NCI-H187 treated with DMSO at 0.1 percent for 48 hours (cell line): ENCODE measurements around the gene ARHGAP22.

Source experiments
- DNase-seq: peaks from one replicate; lab custom pipeline; 2025; lab: John Stamatoyannopoulos, UW

The ARHGAP22 gene

DNA sequence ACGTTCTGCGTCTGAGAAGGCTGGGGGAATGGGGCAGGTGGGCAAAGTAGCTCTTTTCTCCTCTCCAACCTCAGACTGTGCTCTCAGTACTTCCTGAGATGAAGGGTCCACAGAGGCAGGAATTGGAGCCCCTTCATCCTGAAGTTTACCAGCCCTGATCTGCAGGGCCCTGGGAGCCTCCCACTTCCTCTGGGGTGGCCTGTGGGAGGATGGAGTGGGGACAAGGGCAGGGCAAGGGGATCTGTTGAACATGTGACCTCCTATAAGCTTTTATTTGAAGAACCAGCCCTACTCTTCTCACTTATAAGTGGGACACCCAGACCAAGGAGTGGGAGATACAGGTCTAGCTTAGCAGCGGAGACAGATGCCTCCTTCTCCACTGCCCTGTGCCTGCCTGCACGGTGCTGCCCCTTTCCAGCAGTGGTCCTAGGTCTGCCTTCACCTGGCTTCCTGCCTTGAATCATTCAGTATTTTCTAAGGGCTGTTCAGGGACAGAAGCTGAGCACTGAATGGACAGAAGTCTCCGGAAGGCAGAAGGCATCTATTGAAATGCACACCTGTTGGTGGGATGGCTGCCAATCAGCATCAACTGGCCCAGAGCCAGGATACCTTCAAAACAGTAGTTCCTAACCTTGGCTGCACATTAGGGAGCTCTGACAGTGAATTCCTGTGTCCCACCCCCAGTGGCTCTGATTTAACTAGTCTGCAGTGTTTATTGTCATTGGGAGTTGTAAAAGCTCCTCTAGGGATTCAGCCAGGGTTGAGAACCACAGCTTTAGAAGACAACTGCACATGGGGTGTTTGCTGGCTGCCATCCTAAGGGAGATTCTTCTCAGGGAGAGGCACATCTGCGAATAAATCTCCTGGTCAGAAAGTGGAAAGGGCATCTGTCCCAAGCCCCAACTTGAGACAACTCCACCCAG, 2.7 kb upstream of the ARHGAP22 start:
- no peak for DNase-seq

DNA sequence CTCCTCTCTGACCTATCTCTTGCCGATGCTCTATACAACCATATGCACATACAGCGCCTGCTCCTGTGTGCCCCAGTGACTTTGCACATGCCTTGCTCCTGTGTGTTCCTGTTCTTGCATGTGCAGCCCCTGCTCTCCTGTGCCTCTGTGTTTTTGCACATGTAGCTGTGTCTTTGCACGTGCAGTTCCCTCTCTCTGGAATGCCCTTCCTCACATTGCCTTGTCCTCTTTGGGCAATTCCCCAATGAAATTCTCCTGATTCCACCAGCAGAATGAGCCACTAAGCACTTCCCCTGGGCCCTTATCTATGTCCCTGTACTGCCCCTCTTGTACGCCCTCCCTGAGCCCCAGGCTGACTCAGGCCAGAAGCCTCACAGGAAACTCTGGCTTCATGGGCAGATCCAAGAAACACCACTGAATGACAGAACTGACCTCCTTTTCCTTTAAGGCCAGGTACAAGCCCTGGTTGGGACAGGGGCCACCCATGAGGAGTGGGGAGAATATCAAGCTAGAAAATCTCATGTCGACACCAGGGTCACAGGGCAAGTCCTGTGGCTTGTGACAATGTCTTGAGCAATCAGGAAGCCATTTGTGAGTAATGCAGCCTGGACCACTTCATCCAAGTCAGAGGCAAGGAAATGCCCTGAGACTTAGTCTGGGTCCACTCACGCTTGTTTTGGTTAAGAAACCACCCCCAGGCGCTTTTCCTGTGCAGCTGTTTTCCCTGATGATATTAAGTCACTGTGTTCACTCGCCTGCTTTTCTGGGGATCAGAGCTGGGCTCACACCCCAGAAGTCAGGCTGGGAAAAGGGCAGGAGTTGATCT, 1.9 kb upstream of the ARHGAP22 start:
- DNase-seq, result no peak

DNA sequence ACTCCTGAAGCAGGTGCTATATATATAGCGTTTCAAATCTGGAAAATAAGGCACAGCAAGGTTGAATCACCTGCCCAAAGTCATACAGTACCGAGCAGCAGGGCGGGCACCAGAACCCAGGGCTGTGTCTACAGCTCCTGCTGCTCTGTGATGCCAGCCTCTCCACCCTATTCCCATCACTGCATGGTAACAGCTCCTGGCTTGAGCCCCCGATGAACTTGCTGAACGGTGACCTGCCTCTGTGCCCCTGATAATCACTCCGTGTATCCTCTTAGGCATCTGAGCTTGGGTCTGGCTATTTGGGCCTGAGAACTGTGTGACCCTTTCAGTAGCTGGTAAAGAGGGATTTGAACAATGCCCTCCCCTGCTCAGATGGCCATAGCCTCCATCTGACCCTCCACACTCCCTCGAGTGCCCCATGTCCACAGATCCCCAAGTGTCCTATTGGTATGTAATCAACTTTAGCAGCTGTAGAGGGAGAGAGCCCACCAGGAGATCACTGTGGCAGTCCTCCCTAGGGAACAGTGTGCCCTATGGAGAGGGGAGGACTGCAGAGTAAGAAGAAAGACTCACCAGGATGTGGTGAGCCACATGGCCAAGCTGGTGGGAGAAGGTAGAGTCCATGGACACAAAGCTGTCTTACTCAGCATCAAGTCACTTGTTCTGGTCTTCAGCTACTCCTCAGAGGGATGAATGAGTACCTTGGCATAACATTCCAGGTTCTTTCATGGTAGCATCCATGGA, 1.1 kb upstream of the ARHGAP22 start:
- no peak for DNase-seq

DNA sequence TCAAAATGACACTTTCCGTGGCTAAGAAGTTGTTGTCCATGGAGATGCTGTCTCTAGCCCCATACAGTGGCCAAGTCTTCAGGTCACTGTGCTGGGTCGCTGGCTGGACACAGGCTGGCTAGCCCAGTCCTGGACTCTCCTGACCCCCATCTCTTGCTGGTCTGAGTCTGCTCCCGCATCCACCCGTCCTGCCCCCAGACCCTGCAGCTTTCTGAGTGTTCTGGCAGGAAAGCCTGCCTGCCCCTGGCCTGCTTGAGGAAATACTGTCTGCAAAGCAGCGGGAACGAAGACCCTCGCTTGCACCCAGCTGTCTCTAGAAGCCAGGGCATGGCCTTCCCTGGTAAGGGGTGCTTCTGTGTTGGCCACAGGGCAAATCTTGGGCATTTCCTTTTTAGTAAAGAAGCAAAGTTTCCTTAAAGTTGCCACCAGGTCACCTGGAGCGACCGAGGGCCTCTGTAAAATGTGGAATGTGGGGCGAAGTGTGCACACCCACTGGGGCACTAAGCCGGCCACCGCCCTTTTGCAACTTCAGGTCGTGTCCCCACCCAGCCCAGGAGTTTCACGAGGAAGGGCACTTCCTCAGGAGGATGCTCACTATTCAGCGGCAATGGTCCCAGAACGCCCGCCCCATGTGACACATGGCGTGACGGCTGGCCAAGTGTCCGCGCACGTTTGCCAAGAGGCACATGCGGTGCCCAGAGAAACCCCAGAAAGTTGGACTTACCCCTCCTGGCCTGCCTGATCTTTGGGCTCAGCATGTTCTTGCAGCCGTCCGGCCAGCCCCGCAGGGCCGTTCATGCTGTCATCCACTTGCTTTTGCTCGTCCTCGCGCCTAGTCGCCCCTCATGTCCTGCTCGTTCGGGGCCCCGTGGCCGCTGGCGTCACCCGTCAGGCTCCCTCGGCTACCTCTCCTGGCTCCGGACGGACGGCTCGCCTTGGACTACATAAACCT, 558 bp downstream of the ARHGAP22 start:
- no peak for DNase-seq

DNA sequence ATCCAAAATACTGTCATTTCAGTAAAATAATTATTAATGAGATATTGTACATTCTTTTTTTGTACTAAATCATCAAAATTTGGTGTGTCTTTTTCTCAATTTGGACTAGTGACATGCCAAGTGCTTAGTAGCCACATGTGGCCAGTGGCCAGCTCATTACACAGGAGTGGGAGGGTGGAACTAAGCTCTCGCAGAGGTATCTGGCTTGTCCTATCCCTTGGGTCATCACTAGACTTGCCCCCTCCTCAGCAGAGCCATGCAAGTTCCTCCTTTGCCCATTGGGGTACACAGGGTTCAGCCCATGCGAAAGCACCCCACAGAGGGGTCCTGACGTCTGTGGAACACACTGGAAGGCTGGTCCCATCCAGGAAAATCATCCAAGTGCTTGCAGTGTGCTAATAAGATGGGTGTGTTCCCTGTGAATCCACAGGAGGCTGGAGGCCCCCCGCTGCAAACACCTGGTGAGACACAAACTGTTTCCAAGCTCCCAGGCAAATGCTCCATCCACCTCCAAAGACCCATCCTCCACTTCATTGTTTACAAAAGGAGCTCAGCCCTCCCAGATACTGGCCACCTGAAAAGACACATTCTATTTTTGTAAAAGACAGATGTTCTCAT, 1.3 kb downstream of the ARHGAP22 start:
- DNase-seq, result no peak

DNA sequence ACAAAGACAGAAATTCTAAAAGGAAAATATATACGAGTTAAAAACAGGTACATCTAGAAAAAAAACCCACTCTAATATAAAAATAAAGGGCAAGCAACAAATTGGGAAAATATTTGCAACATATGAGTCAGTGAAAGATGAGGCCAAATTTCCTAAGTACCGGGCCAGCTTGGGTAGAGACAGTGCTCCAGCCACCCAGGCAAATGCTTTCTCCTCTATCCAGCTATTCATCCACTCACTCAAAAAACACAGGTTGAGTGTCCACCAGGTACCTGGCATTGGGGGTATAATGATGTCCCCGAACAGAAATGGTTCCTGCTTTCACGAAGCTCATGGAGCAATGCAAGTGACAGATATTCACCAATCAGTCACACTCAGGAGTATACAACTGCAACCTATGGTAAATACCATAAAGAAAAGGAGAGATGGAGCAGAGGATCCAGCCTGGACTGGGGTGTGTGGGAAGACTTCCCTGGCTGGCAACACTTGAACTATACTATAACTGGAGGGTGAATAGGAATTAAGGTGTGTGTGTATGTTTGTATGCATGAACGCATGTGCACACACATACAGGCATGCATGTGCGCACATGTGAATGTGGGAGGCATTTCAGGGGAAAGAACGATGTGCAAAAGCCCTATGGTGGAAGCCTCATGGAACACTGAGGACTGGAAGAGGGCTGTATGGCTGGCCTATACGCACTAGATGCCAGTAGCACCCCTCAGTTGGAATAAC, 2.3 kb downstream of the ARHGAP22 start:
- no peak for DNase-seq

DNA sequence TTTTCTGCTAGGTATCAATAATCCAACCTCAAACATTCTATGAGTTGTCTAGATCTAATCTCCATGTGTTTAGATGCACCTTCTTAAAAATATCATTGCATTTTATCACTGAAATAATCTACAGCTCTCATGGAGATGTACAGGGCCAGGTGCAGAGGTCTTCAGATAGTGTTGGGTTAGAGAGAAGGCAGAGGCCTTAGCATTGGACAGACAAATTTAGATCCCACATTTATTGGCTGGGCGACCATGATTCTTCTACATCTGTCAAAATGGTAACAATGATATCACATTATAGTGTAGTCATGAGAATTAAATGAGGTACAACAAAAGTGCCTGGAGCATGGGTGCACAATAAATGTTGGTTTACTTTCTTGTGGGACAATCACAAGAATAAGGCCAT, 3.1 kb downstream of the ARHGAP22 start:
- DNase-seq, result no peak

DNA sequence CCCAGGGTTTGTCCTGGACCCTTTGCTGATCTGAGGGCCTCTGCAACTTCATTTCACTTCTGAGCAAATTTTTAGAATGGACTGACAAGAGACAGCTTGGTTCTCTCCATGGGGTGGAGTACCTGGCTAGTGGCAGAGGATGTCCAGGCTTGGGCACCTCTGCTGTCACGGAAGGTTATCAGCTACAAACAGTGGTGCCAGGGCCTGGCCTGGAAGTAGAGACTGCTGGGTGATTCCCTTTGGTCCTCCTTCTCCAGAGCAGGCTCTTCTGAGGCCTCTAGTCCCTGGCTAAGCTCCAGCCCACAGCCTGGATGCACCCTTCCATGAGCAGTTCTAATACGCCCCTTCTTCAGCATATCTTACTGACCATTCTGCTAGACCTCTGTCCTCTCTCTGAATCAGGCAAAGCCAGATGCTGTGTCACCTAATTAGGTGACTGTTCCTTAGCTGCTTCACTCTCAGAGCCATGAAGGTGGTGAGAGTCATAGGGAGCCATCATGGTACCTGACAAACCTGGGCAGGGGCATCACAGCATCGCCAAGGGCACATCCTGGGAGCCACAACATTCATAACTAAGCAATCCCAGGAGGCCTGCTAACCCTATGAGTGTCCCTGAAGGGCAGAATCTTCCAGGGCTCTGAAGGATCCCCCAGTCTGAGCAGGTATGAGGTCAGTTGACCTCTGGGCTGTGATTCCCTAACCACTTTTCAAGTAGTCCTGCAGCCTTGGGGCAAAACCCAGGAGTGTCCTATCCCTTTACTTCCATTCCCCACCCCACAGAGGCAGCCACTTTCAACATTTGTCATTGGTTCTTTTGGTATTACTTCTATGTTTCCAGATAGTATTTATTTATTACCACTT, 4.0 kb downstream of the ARHGAP22 start:
- no peak for DNase-seq

DNA sequence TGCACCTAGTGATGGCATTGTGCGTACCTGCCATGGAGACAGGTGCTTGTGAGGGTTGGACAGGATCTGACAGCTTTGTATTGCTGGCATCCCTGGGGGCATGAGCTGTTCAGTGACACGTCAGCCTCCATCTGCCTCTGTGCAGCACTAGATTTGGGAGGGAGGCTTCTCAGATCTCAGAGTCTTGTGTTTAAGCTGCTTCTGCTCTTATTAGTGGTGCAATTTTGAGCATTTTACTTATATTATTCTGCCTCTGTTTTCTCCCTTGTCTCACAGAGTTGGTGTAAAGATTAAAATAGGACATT, 5.1 kb downstream of the ARHGAP22 start:
- DNase-seq, result no peak

DNA sequence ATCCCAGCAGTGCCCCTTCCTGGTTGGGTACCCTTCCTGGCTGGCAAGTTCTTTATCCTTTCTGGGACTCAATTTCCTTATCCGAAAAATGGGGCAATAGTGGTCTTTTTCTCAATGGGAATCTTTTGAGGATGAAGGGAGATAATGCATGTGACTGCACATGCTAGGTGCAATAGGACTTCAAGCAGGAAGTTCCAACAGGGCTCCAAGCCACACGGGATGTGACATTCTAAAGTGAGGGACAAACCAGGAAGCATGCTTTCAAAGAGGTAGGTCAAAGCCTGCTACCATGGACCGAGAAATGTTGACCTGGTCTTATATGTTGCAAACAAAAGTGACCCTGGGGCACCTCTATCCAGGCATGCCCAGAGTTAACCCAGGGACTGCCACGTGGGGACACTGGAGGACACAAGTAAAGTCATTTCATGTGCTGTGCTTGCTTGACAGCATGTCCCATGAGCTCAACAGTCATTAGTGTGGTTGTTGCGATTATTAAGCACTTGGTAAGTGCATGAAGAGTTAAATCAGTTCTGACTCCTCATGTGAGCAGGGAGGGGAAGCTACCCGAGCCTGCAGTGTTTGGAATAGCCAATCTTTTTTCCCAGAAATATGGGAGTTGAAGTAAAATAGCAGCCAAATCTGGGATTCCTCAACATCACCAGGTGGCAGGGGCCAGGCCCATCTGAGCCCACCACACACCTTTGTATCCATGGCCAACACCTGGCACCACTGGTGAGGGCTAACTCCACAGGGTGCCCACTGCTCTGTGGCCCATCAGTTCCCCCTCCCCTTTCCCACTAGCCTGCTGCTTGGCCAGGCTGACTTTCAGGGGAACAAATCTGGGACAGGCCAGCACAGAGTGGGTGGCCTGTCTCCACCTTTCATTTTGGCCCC, 5.7 kb downstream of the ARHGAP22 start:
- no peak for DNase-seq

DNA sequence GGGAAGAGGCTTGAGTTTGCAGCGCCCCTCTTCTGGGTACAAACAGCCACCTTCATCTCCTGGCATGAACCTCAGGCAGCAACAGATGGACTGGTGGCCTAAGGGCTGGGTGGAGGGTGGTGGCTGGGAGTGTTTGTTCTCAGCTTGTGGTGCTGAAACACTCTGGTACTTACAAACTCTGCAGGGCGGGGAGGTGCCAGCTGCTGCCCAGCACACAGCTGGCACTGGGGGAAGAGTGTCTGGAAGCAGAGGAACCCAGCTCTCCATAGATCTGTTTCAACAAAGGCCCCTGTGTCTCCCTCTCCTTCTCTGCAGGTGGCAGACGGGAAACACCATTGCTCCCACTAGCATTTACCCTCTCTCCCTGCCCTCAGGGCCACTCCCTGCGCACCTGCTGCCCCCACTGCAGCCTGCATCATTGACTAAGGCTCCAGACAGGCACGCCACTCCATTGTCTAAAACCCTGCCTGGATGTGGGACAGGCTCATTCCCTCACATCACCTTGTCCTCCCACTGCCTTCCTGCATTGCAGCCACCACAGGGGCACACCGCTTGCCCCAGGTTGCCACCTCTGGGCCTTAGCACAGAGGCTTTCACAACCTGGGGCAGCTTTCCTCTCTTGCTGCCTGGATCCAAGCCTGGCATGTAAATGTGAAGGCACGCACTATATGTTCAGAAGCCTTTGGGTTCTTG, 6.5 kb downstream of the ARHGAP22 start:
- DNase-seq, result peak; percentile 39

DNA sequence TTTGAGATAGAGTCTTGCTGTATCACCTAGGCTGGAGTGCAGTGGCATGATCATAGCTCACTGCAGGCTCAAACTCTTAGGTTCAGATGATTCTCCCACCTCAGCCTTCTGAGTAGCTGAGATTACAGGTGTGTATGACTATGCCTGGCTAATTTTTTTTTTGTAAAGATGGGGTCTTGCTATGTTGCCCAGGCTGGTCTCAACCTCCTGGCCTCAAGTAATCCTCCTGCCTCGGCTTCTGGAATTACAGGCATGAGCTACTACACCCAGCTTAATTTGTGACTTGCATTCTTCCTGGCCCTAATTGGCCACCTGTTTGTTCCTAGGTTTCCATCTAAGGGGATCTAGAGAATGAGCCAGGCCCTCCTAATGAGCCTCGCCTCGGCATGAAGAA, 9.3 kb downstream of the ARHGAP22 start:
- no peak for DNase-seq

DNA sequence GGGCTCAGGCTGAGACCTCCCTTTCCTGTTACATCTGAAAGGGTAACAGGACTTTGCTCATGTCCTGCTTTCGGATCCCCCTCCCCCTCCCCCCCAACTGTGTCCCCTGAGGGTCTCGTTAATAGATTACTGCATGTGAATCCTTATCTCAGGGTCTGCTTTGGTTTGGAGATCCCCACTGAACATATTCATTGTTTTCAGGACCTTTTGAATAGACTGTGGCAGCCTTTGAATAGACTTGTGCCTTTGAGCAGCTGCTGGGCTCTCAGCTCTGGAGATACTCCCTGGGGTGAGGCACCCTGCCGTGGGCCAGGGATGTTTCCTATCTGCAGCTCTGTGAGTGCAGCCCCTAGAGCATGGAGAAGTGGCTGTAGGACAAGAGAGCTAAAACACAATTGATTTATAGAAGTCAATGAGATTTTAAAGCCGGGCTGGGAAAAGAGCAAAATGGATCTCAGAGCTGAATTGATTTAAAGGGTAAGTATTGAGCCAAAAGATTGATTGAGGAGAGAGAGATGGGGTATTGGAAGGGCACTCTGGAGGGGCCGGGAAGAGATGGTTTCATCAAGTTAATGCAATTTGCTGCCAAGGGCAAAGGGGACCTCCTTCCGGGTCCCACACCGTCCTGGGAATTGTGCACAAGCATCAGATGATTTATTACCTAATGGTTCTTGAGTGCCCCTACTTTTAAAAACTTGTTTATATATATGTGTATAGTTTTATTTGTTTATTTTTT, 9.9 kb downstream of the ARHGAP22 start:
- DNase-seq, result peak; percentile 74

DNA sequence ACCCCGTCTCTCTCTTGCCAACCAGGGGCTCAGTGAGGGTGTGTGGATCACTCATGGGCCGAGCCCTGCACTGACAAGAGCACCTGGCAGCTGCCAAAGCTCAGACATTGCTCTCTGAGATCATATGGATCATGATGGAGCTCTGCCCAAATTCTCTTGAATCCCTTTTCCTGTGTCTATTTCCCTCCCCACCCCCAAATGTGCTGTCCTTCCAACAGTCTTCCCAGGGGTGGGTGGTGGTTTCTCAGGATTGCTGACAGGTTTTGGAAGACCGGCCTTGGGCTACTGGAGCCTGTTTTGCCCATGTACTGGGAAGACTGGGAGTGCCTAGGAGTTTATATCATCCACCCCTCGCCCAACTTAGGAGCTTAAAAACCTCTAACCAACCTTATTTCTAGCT, 10.5 kb downstream of the ARHGAP22 start:
- DNase-seq, result no peak

DNA sequence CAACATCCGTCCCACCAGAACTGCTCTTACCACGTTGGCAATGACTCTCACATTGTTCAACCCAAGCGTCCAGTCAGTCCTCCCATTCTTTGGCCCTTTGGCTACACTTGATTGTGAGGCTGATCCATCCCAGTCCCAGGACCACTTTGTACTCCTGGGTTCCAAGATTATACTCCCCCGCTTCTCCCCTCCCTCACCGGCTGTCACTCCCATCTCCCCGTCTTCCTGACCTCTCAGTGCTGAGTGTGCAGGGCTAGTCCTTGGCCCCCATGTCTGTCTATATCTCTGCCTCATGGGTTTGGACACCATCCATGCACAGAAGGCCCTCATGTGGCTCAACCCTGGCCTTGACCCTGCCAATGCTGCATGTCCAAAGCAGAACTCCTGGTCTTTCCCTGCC, 12.5 kb downstream of the ARHGAP22 start:
- DNase-seq, result no peak

DNA sequence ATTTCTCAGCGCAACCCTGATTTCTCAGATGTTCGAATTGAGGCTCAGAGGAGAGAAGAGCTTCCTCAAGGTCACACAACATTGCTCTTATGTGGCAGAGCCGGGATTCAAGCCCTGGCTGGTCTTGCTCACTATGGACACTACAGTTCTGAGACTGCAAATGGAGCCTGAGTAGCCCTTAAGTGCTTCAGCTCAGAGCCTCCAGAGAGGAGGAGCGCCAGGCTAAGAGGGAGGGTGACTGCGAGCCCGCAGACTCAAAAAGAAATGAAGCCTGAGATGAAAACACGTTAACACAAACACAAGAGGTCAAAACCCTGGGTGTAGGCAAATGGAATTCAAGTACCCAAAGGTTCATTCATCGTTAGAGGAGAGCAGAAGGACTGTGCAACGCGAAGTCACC, 13.9 kb downstream of the ARHGAP22 start:
- DNase-seq, result peak; percentile 65

DNA sequence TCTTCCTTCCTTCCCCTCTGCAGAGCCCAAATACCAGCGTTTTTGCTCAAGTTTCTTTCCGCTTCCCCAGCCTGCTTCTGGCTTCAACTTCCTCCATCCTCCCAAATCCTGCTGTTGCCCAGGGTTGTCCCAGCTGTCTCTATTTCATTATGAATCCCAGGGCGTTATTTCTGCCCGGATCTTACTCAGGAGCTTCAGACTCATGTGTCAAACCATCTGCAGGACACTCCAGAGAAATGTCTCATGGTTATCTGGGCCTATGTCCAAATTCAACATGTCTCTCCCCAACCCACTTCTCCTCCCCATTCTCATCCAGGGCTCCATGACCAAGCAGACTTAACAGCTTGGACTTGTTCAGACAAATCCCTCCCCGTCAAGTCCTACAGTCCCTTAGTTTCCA, 15.6 kb downstream of the ARHGAP22 start:
- DNase-seq, result no peak
